RWPE1 (cell line): ENCODE results near the gene TNFAIP2.
"Not testable (repeated sequence)": the region's sequence is repeated elsewhere in the genome, so short reads cannot be mapped to it uniquely, and the experiment has no call there.

Experiments used
- CTCF ChIA-PET: fragments of 350-600 bp; sonication (Branson Sonifier 250); formaldehyde crosslinking; extraction: SDS; loops from one replicate; lab custom pipeline; 2021; lab: Yijun Ruan, JAX
- POLR2A ChIA-PET: fragments of 400-600 bp; formaldehyde crosslinking; extraction: SDS; loops from one replicate; lab custom pipeline; 2020; ENCODE audit warnings: antibody characterized with exemption; ENCODE audit not compliant: low non-redundant PET; lab: Yijun Ruan, JAX
- DNase-seq: peaks from one replicate; pipeline ENCODE4 v3.0.0; 2012; ENCODE audit warnings: low spot score
- H3K27ac ChIP-seq: fragments of 450-650 bp; 2 replicates; pipeline ENCODE4 v1.5.1; 2017
- TF ChIP-seq, protein P1 (sequence below): fragments of 450-650 bp; conservative IDR thresholded peaks from 2 replicates; pipeline ENCODE4 v1.5.1; 2017; ENCODE audit warnings: low read depth, mild to moderate bottlenecking

TNFAIP2 gene

GRCh38 chr14:103115845-103116572 is 7.3 kb upstream of the TNFAIP2 start:
- DNase-seq: no peak
- ChIA-PET POLR2A (interaction anchor here (0.6 kb wide), 1 partner anchor 45 kb away, joined by 4 read pairs; no protein-coding TSS in a partner anchor), CTCF (interaction anchor here (0.6 to 1.5 kb wide), 2 partner anchors 11 to 165 kb away, joined by 3 to 9 read pairs; no protein-coding TSS in a partner anchor)
- H3K27ac ChIP-seq: peak overlapping the region; percentile 26; the same call in 1 of the 2 replicates
- TF ChIP-seq, protein P1, sequence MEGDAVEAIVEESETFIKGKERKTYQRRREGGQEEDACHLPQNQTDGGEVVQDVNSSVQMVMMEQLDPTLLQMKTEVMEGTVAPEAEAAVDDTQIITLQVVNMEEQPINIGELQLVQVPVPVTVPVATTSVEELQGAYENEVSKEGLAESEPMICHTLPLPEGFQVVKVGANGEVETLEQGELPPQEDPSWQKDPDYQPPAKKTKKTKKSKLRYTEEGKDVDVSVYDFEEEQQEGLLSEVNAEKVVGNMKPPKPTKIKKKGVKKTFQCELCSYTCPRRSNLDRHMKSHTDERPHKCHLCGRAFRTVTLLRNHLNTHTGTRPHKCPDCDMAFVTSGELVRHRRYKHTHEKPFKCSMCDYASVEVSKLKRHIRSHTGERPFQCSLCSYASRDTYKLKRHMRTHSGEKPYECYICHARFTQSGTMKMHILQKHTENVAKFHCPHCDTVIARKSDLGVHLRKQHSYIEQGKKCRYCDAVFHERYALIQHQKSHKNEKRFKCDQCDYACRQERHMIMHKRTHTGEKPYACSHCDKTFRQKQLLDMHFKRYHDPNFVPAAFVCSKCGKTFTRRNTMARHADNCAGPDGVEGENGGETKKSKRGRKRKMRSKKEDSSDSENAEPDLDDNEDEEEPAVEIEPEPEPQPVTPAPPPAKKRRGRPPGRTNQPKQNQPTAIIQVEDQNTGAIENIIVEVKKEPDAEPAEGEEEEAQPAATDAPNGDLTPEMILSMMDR: no peak

DNA sequence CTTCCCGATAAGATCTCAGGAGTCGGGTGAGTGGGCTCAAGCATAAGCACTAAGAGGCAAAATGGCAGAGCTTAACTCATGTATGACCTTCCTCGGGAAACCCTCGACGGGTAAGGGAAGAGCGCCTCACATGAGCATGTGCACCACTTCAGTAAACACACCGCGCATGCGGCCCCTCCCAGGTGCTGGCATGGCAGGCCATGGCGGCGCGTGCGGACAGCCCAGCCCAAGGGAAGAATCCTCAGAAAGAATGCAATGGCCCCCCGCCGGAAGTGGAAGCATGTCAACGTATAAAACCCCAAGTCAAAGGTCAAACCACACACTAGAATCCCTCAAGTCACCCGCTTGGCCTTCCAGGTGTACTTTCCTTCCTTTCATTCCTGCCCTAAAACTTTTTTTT is 6.6 kb upstream of the TNFAIP2 start:
- 0 out of 2 replicates have a peak overlapping the region, but pooled peaks have one; percentile 26 for H3K27ac ChIP-seq
- no peak for DNase-seq
- CTCF ChIA-PET: interaction anchor here (0.6 to 1.5 kb wide), 2 partner anchors 11 to 164 kb away, joined by 3 to 9 read pairs; no protein-coding TSS in a partner anchor
- TF ChIP-seq, protein P1: no peak
- POLR2A ChIA-PET: no interaction called here

DNA sequence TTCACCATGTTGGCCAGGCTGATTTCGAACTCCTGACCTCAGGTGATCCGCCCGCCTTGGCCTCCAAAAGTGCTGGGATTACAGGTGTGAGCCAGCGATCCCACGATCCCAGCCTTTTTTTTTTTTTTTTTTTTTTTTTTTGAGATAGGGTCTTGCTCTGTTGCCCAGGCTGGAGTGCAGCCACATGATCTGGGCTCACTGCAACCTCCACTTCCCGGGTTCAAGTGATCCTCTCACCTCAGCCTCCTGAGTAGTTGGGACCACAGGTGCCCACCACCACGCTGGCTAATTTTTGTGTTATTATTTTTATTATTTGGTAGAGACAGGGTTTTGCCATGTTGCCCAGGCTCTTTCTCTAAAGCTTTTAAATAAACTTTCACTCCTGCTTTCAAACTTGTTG is 5.8 kb upstream of the TNFAIP2 start:
- H3K27ac ChIP-seq, DNase-seq, POLR2A ChIA-PET: not testable (repeated sequence)
- CTCF ChIA-PET: interaction anchor here (2.6 kb wide), 1 partner anchor 12 kb away, joined by 16 read pairs; no protein-coding TSS in a partner anchor

DNA sequence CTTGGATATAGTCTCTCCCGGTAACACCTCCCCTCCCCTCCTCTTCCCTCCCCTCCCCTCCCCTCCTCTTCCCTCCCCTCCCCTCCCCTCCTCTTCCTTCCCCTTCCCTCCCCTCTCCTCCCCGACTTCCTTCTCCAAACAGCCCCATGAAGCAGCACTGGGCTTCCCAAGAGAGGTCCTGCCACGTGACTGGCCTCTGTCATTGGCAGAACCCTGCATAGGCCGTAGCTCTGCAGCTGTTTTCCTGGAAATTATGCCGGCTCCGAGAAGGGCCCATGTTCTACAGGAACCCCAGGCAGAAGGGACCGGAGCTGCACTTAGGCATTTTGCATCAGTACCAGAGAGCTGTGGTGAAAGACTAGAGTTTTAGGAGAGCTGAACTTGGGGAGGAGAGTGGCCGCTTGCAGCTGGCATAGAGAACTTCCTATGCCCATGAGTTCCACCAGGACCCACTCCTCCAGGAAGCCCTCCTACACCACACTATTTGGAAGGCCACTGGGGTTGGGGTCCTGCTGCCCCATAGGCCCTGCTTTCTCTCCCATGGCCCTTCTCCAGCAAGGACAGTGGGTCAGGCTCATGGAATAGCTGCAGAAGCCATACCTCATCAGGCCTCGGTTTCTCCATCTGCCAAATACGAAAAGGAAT is 5.1 kb upstream of the TNFAIP2 start:
- DNase-seq: no peak
- CTCF ChIA-PET: interaction anchor here (2.6 kb wide), 1 partner anchor 13 kb away, joined by 16 read pairs; no protein-coding TSS in a partner anchor

DNA sequence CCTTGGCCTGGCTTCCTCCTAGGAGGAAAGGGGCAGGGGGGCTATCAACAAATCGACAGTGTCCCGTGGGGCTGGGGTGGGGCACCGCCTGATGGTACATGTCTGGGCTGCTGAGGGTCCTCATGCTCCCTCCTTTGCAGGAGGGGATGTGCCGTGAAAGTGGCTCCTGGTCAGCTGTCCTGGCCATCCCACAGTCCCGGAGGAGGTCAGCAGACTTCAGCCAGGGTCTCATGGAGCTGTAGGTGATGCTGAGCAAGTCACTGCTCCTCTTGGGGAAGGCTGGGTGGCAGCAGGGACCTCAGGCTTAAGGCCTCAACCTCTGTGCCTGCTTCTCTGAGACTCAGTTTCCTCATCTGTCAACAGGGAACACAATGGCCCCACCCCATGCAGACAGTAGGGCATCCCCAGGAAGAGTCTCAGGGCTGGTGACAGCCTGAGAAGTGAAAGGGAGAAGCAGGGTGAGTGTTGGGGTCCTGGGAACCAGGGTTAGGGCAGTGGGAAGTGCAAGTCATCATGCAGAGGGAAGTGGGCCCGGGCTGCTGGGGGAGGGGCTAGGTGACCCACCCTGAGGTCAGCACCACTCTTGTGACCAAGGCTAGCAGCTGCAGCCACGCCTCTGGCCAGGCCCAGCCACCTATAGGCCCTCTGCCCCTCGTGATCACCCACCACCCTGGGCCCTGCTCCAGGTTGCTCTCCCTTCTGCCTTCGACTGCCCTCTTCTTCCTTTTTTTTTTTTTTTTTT is 4.4 kb upstream of the TNFAIP2 start:
- no peak for DNase-seq
- TF ChIP-seq, protein P1: no peak
- no peak overlapping the region for H3K27ac ChIP-seq
- ChIA-PET POLR2A (no interaction called here), CTCF (interaction anchor here (2.6 kb wide), 1 partner anchor 14 kb away, joined by 16 read pairs; no protein-coding TSS in a partner anchor)

More for the DNA sequence above, 5.1 kb upstream of the TNFAIP2 start:
- H3K27ac ChIP-seq: no peak overlapping the region
- POLR2A ChIA-PET: no interaction called here
- TF ChIP-seq, protein P1: no peak

GRCh38 chr14:103119527-103119926 is 3.7 kb upstream of the TNFAIP2 start:
- H3K27ac ChIP-seq, DNase-seq, POLR2A ChIA-PET: not testable (repeated sequence)
- CTCF ChIA-PET: interaction anchor here (0.7 to 2.6 kb wide), 2 partner anchors 14 to 272 kb away, joined by 3 to 16 read pairs; no protein-coding TSS in a partner anchor
